GM21447 (cell line): ENCODE measurements around the gene PLCH2.
"Not testable (repeated sequence)": the region's sequence is repeated elsewhere in the genome, so short reads cannot be mapped to it uniquely, and the experiment has no call there.

ENCODE experiments used
- ATAC-seq: cut with Tn5 transposase; IDR thresholded peaks from one replicate; pipeline ENCODE4 v1.9.1; 2021; ENCODE audit not compliant: unreplicated experiment

PLCH2 gene

GRCh38 chr1:2442661-2443060 is 33.4 kb upstream of the PLCH2 start:
- no peak for ATAC-seq

- no peak for ATAC-seq
Observed at GRCh38 chr1:2443277-2444137, 32.6 kb upstream of the PLCH2 start.

GRCh38 chr1:2444138-2444591 is 31.9 kb upstream of the PLCH2 start:
- no peak for ATAC-seq

GRCh38 chr1:2445162-2445822 is 30.8 kb upstream of the PLCH2 start:
- ATAC-seq = no peak

GRCh38 chr1:2445823-2446215 is 30.3 kb upstream of the PLCH2 start:
- ATAC-seq = no peak

- ATAC-seq = no peak
Observed at GRCh38 chr1:2446394-2446793, 29.7 kb upstream of the PLCH2 start.

GRCh38 chr1:2446861-2447260 is 29.2 kb upstream of the PLCH2 start:
- no peak for ATAC-seq

- ATAC-seq = no peak
Observed at GRCh38 chr1:2447276-2448097, 28.6 kb upstream of the PLCH2 start.

GRCh38 chr1:2448098-2448445 is 28.0 kb upstream of the PLCH2 start:
- no peak for ATAC-seq

- no peak for ATAC-seq
Observed at GRCh38 chr1:2449636-2450454, 26.2 kb upstream of the PLCH2 start.

GRCh38 chr1:2451741-2452140 is 24.3 kb upstream of the PLCH2 start:
- ATAC-seq = no peak

GRCh38 chr1:2452201-2452931 is 23.7 kb upstream of the PLCH2 start:
- ATAC-seq = no peak

- no peak for ATAC-seq
Observed at GRCh38 chr1:2452932-2453315, 23.2 kb upstream of the PLCH2 start.

- no peak for ATAC-seq
Observed at GRCh38 chr1:2454227-2454626, 21.9 kb upstream of the PLCH2 start.

GRCh38 chr1:2455757-2456156 is 20.3 kb upstream of the PLCH2 start:
- ATAC-seq = no peak

GRCh38 chr1:2457444-2457843 is 18.6 kb upstream of the PLCH2 start:
- ATAC-seq = no peak

- ATAC-seq = no peak
Observed at GRCh38 chr1:2458687-2459086, 17.4 kb upstream of the PLCH2 start.

- ATAC-seq = not testable (repeated sequence)
Observed at GRCh38 chr1:2459102-2459753, 16.9 kb upstream of the PLCH2 start.

- ATAC-seq = no peak
Observed at GRCh38 chr1:2459757-2460156, 16.3 kb upstream of the PLCH2 start.

- no peak for ATAC-seq
Observed at GRCh38 chr1:2460203-2460602, 15.9 kb upstream of the PLCH2 start.
